BE2C (cell line): ENCODE results near the gene RPS6KA2.
"Not testable (repeated sequence)": the region's sequence is repeated elsewhere in the genome, so short reads cannot be mapped to it uniquely, and the experiment has no call there.

Experiments used
- DNase-seq: peaks from one replicate; pipeline ENCODE4 v3.0.0-alpha.2; 2020
- H3K27me3 ChIP-seq: fragments of 250-450 bp; sonication (Bioruptor Pico); 2 replicates; pipeline ENCODE4 v1.5.1; 2020; ENCODE audit warnings: mild to moderate bottlenecking
- H3K36me3 ChIP-seq: fragments of 250-450 bp; sonication (Bioruptor Pico); 2 replicates; pipeline ENCODE4 v1.5.1; 2020; ENCODE audit warnings: mild to moderate bottlenecking
- H3K4me1 ChIP-seq: fragments of 250-450 bp; sonication (Bioruptor Pico); 2 replicates; pipeline ENCODE4 v1.5.1; 2020
- H3K4me3 ChIP-seq: 2 replicates; pipeline ENCODE4 v1.5.1; 2011; ENCODE audit warnings: low read depth, low read length
- H3K9me3 ChIP-seq: fragments of 250-450 bp; sonication (Bioruptor Pico); 2 replicates; pipeline ENCODE4 v1.5.1; 2020
- CTCF ChIP-seq: IDR thresholded peaks from 2 replicates; pipeline ENCODE4 v1.5.1; 2012; ENCODE audit warnings: mild to moderate bottlenecking, low read depth, low read length

RPS6KA2 gene

GRCh38 chr6:166400649-166401250, 226.3 kb downstream of the RPS6KA2 start:
- peak; percentile 73 for DNase-seq
- H3K27me3 ChIP-seq, H3K36me3 ChIP-seq, H3K4me3 ChIP-seq, H3K9me3 ChIP-seq: not testable (repeated sequence)
- peaks cover 18% of the 10 kb centered on the region for H3K4me1 ChIP-seq
- peak; percentile 79 for TF ChIP-seq CTCF

GRCh38 chr6:166400181-166400580, 226.9 kb downstream of the RPS6KA2 start:
- DNase-seq: no peak
- Histone ChIP-seq H3K4me1 (peaks cover 18% of the 10 kb centered on the region), H3K36me3 (no peaks in the 10 kb centered on the region), H3K27me3 (no peaks in the 10 kb centered on the region), H3K4me3 (no peak overlapping the region), H3K9me3 (no peaks in the 10 kb centered on the region)
- TF ChIP-seq CTCF: no peak

- no peak for TF ChIP-seq CTCF
- H3K4me3 ChIP-seq: no peak overlapping the region
- H3K27me3 ChIP-seq: no peaks in the 10 kb centered on the region
- no peaks in the 10 kb centered on the region for H3K9me3 ChIP-seq
- no peak for DNase-seq
- H3K36me3 ChIP-seq: no peaks in the 10 kb centered on the region
- peaks cover 14% of the 10 kb centered on the region for H3K4me1 ChIP-seq
Observed at GRCh38 chr6:166398348-166398747, 228.7 kb downstream of the RPS6KA2 start.

- TF ChIP-seq CTCF: no peak
- DNase-seq: no peak
- Histone ChIP-seq H3K9me3 (no peaks in the 10 kb centered on the region), H3K36me3 (no peaks in the 10 kb centered on the region), H3K27me3 (no peaks in the 10 kb centered on the region), H3K4me1 (peaks cover 9% of the 10 kb centered on the region; the same call in 1 of the 2 replicates), H3K4me3 (no peak overlapping the region)
Observed at GRCh38 chr6:166397849-166398248, 229.2 kb downstream of the RPS6KA2 start.

GRCh38 chr6:166395778-166396177, 231.3 kb downstream of the RPS6KA2 start:
- DNase-seq: no peak
- Histone ChIP-seq H3K9me3 (no peaks in the 10 kb centered on the region), H3K36me3 (no peaks in the 10 kb centered on the region), H3K4me3 (no peak overlapping the region), H3K4me1 (no peaks in the 10 kb centered on the region), H3K27me3 (no peaks in the 10 kb centered on the region)
- no peak for TF ChIP-seq CTCF

- Histone ChIP-seq H3K4me1 (no peaks in the 10 kb centered on the region), H3K36me3 (no peaks in the 10 kb centered on the region), H3K27me3 (no peaks in the 10 kb centered on the region), H3K4me3 (no peak overlapping the region), H3K9me3 (no peaks in the 10 kb centered on the region)
- no peak for TF ChIP-seq CTCF
- DNase-seq: no peak
Observed at GRCh38 chr6:166395351-166395750, 231.7 kb downstream of the RPS6KA2 start.
